Uterus (tissue), 2 donors: ENCODE data around the gene CFAP20DC.
"Not testable (repeated sequence)": the region's sequence is repeated elsewhere in the genome, so short reads cannot be mapped to it uniquely, and the experiment has no call there.

ENCODE experiments used
- POLR2A ChIP-seq, 2 donors: fragments of 450-650 bp; IDR thresholded peaks; one replicate each; pipeline ENCODE4 v1.6.1; 2016; ENCODE audit warnings: antibody characterized with exemption in 2 of 2, mild to moderate bottlenecking in 1 of 2, moderate library complexity in 1 of 2
- TF ChIP-seq, protein P1 (sequence below), 4 experiments: fragments of 200-600 bp in 2 of 4; fragments of 450-650 bp in 2 of 4; sonication (generic) in 2 of 4; IDR thresholded peaks; one replicate each; pipeline ENCODE4 v1.5.1; 2016 to 2019; ENCODE audit warnings: antibody characterized with exemption in 4 of 4, mild to moderate bottlenecking in 2 of 4, moderate library complexity in 1 of 4

DNA sequence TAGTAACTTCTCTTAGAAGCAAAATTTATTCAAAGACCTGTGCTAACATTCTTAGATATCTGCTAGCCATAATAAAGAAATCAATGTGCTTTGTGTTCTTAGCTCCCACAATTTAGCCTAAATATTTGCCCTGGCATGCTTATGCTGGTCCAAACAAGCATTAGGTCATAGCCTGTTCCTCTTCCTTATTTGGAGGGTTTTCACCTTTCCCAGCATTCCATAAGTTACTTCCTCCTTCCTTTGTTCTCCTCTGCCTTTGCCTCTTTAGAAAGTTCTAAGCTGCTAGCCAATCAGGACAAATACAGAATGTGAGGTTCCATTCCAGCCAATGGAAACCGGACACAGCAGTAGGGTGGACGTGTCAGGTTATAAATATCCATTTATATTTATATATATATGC is 345.5 kb downstream of the CFAP20DC start:
- TF ChIP-seq, protein P1, sequence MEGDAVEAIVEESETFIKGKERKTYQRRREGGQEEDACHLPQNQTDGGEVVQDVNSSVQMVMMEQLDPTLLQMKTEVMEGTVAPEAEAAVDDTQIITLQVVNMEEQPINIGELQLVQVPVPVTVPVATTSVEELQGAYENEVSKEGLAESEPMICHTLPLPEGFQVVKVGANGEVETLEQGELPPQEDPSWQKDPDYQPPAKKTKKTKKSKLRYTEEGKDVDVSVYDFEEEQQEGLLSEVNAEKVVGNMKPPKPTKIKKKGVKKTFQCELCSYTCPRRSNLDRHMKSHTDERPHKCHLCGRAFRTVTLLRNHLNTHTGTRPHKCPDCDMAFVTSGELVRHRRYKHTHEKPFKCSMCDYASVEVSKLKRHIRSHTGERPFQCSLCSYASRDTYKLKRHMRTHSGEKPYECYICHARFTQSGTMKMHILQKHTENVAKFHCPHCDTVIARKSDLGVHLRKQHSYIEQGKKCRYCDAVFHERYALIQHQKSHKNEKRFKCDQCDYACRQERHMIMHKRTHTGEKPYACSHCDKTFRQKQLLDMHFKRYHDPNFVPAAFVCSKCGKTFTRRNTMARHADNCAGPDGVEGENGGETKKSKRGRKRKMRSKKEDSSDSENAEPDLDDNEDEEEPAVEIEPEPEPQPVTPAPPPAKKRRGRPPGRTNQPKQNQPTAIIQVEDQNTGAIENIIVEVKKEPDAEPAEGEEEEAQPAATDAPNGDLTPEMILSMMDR (IDR thresholded peaks at IDR 0.05) = not testable (repeated sequence)
- not testable (repeated sequence) for TF ChIP-seq POLR2A (IDR thresholded peaks at IDR 0.05)
